ENCODE measurements around the gene TIMP2.

TIMP2 gene

DNA sequence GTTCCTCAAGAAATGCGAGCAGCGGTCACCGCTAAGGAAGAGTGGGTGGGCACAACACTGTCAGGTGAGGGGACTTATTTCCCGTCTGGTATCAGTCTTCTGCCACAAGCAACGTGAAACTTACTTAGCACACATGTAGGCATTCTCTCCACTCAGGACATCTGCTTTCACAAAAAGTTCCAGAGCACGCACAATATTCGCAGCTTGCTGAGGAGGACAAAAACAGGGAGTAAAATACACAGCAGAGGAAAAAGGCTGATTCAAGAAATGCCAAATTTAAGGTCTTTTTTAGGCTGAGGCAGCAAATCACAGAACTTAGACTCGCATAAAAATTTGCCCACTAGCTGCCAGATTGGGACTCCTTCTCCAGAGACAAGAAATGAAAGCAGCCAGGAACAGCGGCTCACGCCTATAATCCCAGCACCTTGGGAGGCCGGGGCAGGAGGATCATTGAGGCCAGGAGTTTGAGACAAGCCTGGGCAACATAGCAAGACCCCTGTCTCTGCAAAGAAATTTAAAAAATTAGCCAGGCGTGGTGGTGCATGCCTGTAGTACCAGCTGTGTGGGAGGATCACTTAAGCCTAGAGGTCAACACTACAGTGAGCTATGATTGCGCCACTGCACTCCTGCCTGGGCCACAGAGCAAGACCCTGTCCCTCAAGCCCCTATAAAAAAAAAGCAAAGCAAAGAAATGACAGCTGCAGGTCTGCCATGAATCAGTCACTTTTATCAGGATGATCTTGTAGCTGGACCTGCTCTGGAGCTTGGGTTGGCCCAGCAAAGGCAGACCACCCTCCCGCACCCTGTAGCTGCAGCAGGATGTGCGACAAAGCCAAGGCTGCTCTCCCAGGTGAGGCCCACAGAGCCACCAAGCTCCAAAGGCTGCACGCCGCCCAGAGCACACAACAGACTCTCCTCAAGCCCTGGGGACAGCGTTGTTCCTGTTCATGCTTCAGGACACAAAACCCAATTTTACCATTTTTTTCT, 105.1 kb downstream of the TIMP2 start:
- TF ChIP-seq, protein P1, sequence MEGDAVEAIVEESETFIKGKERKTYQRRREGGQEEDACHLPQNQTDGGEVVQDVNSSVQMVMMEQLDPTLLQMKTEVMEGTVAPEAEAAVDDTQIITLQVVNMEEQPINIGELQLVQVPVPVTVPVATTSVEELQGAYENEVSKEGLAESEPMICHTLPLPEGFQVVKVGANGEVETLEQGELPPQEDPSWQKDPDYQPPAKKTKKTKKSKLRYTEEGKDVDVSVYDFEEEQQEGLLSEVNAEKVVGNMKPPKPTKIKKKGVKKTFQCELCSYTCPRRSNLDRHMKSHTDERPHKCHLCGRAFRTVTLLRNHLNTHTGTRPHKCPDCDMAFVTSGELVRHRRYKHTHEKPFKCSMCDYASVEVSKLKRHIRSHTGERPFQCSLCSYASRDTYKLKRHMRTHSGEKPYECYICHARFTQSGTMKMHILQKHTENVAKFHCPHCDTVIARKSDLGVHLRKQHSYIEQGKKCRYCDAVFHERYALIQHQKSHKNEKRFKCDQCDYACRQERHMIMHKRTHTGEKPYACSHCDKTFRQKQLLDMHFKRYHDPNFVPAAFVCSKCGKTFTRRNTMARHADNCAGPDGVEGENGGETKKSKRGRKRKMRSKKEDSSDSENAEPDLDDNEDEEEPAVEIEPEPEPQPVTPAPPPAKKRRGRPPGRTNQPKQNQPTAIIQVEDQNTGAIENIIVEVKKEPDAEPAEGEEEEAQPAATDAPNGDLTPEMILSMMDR (IDR thresholded peaks at IDR 0.05; ENCODE audit: insufficient read depth, low read length, missing control alignments), result no peak
- ChIA-PET POLR2A (no interaction called here), CTCF (interaction anchor here (0.9 to 3.9 kb wide), 5 partner anchors 9 to 151 kb away, joined by 3 to 13 read pairs (median 7); no protein-coding TSS in a partner anchor)
- DNase-seq (ENCODE audit: low read depth, low spot score), result no peak
- no peak overlapping the region for H3K4me3 ChIP-seq (ENCODE audit: low read depth, low read length)

DNA sequence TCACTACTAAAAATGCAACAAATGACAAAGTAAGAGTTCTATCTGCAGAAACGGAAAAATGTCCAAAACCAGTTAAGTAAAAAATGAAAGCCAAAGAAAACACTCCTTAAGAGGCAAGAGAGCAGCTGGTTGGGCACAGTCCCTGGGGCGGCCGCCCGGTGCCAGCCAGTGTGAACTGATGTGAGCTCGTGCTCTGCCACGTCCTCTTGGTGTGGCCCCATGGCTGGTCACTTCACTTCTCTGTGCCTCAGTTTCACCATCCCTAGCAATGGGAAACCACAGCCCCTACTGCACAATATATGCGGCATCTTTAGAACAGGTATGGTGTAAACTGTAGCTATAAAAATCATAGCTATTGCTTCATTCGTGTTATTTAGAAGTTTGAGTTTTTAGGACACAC, 105.8 kb downstream of the TIMP2 start:
- POLR2A ChIA-PET, result no interaction called here
- CTCF ChIA-PET, result interaction anchor here (0.9 to 2.0 kb wide), 4 partner anchors 10 to 152 kb away, joined by 3 to 11 read pairs (median 5); no protein-coding TSS in a partner anchor
- H3K4me3 ChIP-seq (ENCODE audit: low read depth, low read length), result no peak overlapping the region
- TF ChIP-seq, protein P1 (IDR thresholded peaks at IDR 0.05; ENCODE audit: insufficient read depth, low read length, missing control alignments), result no peak
- no peak for DNase-seq (ENCODE audit: low read depth, low spot score)

DNA sequence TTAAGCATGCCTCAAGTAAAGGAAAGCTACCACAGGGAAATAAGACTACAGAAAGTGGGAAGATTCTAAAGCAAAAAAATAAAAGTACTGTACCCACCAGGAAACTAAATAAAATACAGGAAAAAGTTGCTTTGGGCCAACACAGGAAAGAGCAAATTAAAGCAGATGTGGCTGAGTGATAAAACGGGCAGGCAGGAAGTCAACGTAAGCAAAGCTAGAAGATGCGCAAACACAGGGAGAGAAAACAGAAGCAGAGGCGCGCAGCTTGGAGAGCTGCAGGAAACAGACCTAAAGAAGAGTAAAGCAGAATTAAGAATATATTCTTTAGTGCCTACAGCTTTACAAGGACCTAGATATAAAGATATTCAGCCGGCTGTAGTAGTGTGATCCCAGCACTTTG, 106.3 kb downstream of the TIMP2 start:
- no peak for DNase-seq (ENCODE audit: low read depth, low spot score)
- TF ChIP-seq, protein P1 (IDR thresholded peaks at IDR 0.05; ENCODE audit: insufficient read depth, low read length, missing control alignments), result no peak
- CTCF ChIA-PET, result interaction anchor here (1.7 to 2.0 kb wide), 2 partner anchors 10 to 153 kb away, joined by 7 to 11 read pairs; no protein-coding TSS in a partner anchor
- POLR2A ChIA-PET, result no interaction called here
- no peak overlapping the region for H3K4me3 ChIP-seq (ENCODE audit: low read depth, low read length)

DNA sequence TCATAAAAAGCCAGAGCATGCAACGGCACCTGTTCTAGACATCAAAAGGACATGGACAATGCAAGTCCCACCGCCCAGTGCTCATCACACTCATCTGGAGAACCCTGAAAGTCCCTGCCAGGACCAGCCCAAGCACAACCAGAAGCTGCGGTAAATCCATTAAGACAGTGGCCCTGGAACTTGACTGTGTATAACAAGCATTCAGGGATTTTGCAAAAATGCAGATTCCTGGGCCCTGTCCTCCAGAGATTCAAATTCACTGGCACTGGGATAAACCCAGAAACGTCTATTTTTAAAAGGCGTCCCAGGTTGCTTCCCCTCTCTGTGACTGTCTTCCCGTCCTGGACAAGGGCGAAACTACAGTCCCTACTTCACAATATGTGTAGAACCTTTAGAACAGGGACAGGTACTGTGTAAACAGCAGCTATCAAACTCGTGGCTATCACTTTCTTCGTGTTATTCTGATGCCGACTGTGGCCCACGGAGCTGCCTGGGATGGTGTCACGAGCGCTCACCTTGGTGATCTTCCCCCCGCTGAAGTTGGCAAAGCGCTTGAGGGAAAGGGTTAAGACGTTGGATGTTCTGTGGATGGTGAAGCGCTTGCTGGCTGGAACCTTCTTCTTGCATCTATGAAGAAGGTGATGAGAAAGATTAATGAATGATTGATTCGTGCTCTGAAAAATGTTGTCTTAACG, 106.9 kb downstream of the TIMP2 start:
- CTCF ChIA-PET, result interaction anchor here (1.7 to 2.0 kb wide), 2 partner anchors 11 to 153 kb away, joined by 7 to 11 read pairs; no protein-coding TSS in a partner anchor
- POLR2A ChIA-PET, result no interaction called here
- TF ChIP-seq, protein P1 (IDR thresholded peaks at IDR 0.05; ENCODE audit: insufficient read depth, low read length, missing control alignments), result no peak
- H3K4me3 ChIP-seq (ENCODE audit: low read depth, low read length), result no peak overlapping the region
- DNase-seq (ENCODE audit: low read depth, low spot score), result no peak

DNA sequence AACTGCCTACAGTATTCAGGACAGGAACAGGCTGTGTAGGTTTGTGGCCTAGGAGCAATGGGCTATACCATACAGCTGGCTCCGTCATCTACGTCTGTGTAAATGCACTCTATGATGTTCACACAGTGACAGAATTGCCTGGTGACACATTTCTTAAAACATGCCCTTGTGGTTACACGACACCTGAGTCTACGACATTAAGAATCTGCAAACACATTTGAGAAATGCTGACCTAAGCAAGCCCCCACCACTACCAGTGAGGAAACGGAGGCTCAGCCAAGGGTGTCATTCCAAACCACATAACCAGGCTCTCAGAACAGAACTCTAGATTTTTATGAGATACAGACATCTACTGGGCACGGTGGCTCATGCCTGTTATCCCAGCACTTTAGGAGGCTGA, 108.1 kb downstream of the TIMP2 start:
- TF ChIP-seq, protein P1 (IDR thresholded peaks at IDR 0.05; ENCODE audit: insufficient read depth, low read length, missing control alignments), result no peak
- CTCF ChIA-PET, result no interaction called here
- POLR2A ChIA-PET, result interaction anchor here (0.7 kb wide), 1 partner anchor 26 kb away, joined by 3 read pairs; no protein-coding TSS in a partner anchor
- DNase-seq (ENCODE audit: low read depth, low spot score), result no peak
- H3K4me3 ChIP-seq (ENCODE audit: low read depth, low read length), result no peak overlapping the region

DNA sequence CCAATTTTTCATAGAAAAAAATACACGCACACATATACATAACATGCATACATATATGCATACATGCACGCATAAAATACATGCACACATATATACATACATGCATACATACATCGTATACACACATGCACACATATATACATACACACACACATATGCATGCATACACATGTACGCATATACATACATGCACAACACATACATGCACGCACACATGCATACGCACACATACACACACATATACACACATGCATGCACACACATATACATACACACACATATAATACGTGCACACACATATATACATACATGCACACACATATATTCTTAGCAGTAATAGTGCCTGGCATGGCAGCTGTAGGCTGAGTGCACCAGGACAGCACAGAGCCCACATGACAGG, 109.5 kb downstream of the TIMP2 start:
- POLR2A ChIA-PET, result no interaction called here
- no peak for DNase-seq (ENCODE audit: low read depth, low spot score)
- CTCF ChIA-PET, result no interaction called here
- H3K4me3 ChIP-seq (ENCODE audit: low read depth, low read length), result no peak overlapping the region
- TF ChIP-seq, protein P1 (IDR thresholded peaks at IDR 0.05; ENCODE audit: insufficient read depth, low read length, missing control alignments), result no peak

Measured in AG04449 (cell line).